Activated T-cell treated with anti-CD3 and anti-CD28 coated beads, Interleukin-2, amount 50 U/mL, for 72 hours (primary cell): ENCODE results near the gene ENTPD2. TPM values are rescaled to one million over a fixed set of nuclear protein-coding genes. Genes with fewer than 3 reads are reported as not detected.
A peak's percentile ranks its signal among the peaks of the same experiment; 100 is the strongest.

Source experiments
- ATAC-seq, 2 donors: fragments of 150-1000 bp; cut with Tn5 transposase; replicated peaks in 1 of 2; 2 replicates each; pipeline ENCODE4 v1.10.0; 2021; ENCODE audit warnings: moderate library complexity in 2 of 2, mild to moderate bottlenecking in 1 of 2
- DNase-seq, 2 donors: peaks; one replicate each; pipeline ENCODE4 v3.0.0; 2021 to 2022; ENCODE audit warnings: mixed read lengths in 1 of 2
- H3K27ac Mint-ChIP-seq: one replicate; pipeline ENCODE4 v1.8.0; 2022; ENCODE audit warnings: mild to moderate bottlenecking, moderate library complexity, mixed read lengths
- H3K27me3 Mint-ChIP-seq: one replicate; pipeline ENCODE4 v1.8.0; 2022; ENCODE audit warnings: low read depth, mixed read lengths
- H3K36me3 Mint-ChIP-seq, 2 donors: one replicate each; pipeline ENCODE4 v1.8.0; 2022; ENCODE audit warnings: mixed read lengths in 2 of 2, mild to moderate bottlenecking in 1 of 2; ENCODE audit not compliant: insufficient read depth in 2 of 2
- H3K4me1 Mint-ChIP-seq: one replicate; pipeline ENCODE4 v1.8.0; 2022; ENCODE audit warnings: low read depth, mixed read lengths
- H3K4me3 Mint-ChIP-seq, 2 donors: one replicate each; pipeline ENCODE4 v1.8.0; 2022; ENCODE audit warnings: mild to moderate bottlenecking in 2 of 2, mixed read lengths in 2 of 2, moderate library complexity in 2 of 2
- H3K9me3 Mint-ChIP-seq, 2 donors: one replicate each; pipeline ENCODE4 v1.8.0; 2022; ENCODE audit warnings: mixed read lengths in 2 of 2
- total RNA-seq, 2 donors: library from RNA; stranded (reverse); gene quantifications; one replicate each; pipeline ENCODE4 v1.2.3, GENCODE V29; 2022

ENTPD2 gene
- total RNA-seq, 2 donors from 2014 or later: 0.28 to 0.48 TPM

- Mint-ChIP-seq H3K4me3 (no peak overlapping the region), H3K9me3 (no peaks in the 10 kb centered on the region), H3K4me1 (peaks cover 10% of the 10 kb centered on the region), H3K27me3 (no peaks in the 10 kb centered on the region), H3K36me3 (no peaks in the 10 kb centered on the region), H3K27ac (no peak overlapping the region)
- DNase-seq: no peak
- ATAC-seq: no peak
Observed at GRCh38 chr9:137075275-137075775, 21.5 kb upstream of the ENTPD2 start.

GRCh38 chr9:137074657-137075274, 20.9 kb upstream of the ENTPD2 start:
- no peaks in the 10 kb centered on the region for H3K9me3 Mint-ChIP-seq
- no peak overlapping the region for H3K4me3 Mint-ChIP-seq

GRCh38 chr9:137073992-137074399, 20.1 kb upstream of the ENTPD2 start:
- DNase-seq (no peak), ATAC-seq (no peak)
- H3K27ac Mint-ChIP-seq: no peak overlapping the region
- no peak overlapping the region for H3K4me3 Mint-ChIP-seq
- H3K36me3 Mint-ChIP-seq: no peaks in the 10 kb centered on the region
- H3K4me1 Mint-ChIP-seq: peaks cover 10% of the 10 kb centered on the region
- no peaks in the 10 kb centered on the region for H3K9me3 Mint-ChIP-seq
- H3K27me3 Mint-ChIP-seq: no peaks in the 10 kb centered on the region

More at GRCh38 chr9:137074657-137075274, 20.9 kb upstream of the ENTPD2 start:
- ATAC-seq (no peak), DNase-seq (no peak)
- Mint-ChIP-seq H3K27ac (no peak overlapping the region), H3K27me3 (no peaks in the 10 kb centered on the region), H3K36me3 (no peaks in the 10 kb centered on the region), H3K4me1 (peaks cover 10% of the 10 kb centered on the region)

- no peak for ATAC-seq
- Mint-ChIP-seq H3K36me3 (no peaks in the 10 kb centered on the region), H3K27me3 (no peaks in the 10 kb centered on the region), H3K27ac (peak overlapping the region; percentile 59), H3K4me3 (peak overlapping the region; percentile 85 to 96), H3K9me3 (no peaks in the 10 kb centered on the region), H3K4me1 (peaks cover 23% of the 10 kb centered on the region)
- DNase-seq: no peak
Observed at GRCh38 chr9:137071282-137071681, 17.4 kb upstream of the ENTPD2 start.

GRCh38 chr9:137070906-137071275, 17.0 kb upstream of the ENTPD2 start:
- ATAC-seq (no peak), DNase-seq (no peak)
- Mint-ChIP-seq H3K9me3 (no peaks in the 10 kb centered on the region), H3K36me3 (no peaks in the 10 kb centered on the region), H3K27ac (peak overlapping the region; percentile 59), H3K4me3 (peak overlapping the region; percentile 85 to 96), H3K4me1 (peaks cover 23% of the 10 kb centered on the region), H3K27me3 (no peaks in the 10 kb centered on the region)

- DNase-seq (peak; percentile 89 to 91), ATAC-seq (peak; percentile 92)
- Mint-ChIP-seq H3K27ac (peak within 1 kb of the TSS; percentile 75), H3K36me3 (no peaks in the 10 kb centered on the region), H3K27me3 (no peaks in the 10 kb centered on the region), H3K4me3 (peak within 1 kb of the TSS; percentile 85 to 96), H3K9me3 (no peaks in the 10 kb centered on the region), H3K4me1 (peaks cover 23% of the 10 kb centered on the region)
Observed at GRCh38 chr9:137070201-137070905, 16.5 kb upstream of the ENTPD2 start, which contains the start of gene SAPCD2. Gene SAPCD2 (minus strand): TSS chr9:137070557. CDS start chr9:137070460, 97 bp downstream.

- H3K4me1 Mint-ChIP-seq: peaks cover 23% of the 10 kb centered on the region
- DNase-seq (no peak), ATAC-seq (no peak)
- H3K4me3 Mint-ChIP-seq: peak overlapping the region; percentile 67 to 77
- H3K27ac Mint-ChIP-seq: no peak overlapping the region
- no peaks in the 10 kb centered on the region for H3K9me3 Mint-ChIP-seq
- H3K36me3 Mint-ChIP-seq: no peaks in the 10 kb centered on the region
- H3K27me3 Mint-ChIP-seq: no peaks in the 10 kb centered on the region
Observed at GRCh38 chr9:137069508-137070091, 15.7 kb upstream of the ENTPD2 start.

GRCh38 chr9:137068539-137069507, 15.0 kb upstream of the ENTPD2 start:
- H3K4me3 Mint-ChIP-seq: peak overlapping the region; percentile 67 to 77
- ATAC-seq (no peak), DNase-seq (no peak)
- H3K27ac Mint-ChIP-seq: no peak overlapping the region
- H3K36me3 Mint-ChIP-seq: no peaks in the 10 kb centered on the region
- H3K4me1 Mint-ChIP-seq: peaks cover 23% of the 10 kb centered on the region
- H3K9me3 Mint-ChIP-seq: no peaks in the 10 kb centered on the region
- H3K27me3 Mint-ChIP-seq: no peaks in the 10 kb centered on the region

GRCh38 chr9:137067860-137068538, 14.1 kb upstream of the ENTPD2 start:
- Mint-ChIP-seq H3K27ac (no peak overlapping the region), H3K9me3 (no peaks in the 10 kb centered on the region), H3K4me1 (peaks cover 23% of the 10 kb centered on the region), H3K27me3 (no peaks in the 10 kb centered on the region), H3K4me3 (peak overlapping the region; percentile 52 to 62), H3K36me3 (no peaks in the 10 kb centered on the region)
- DNase-seq (peak; percentile 87 to 91), ATAC-seq (peak; percentile 50 to 59)

GRCh38 chr9:137066096-137066861, 12.4 kb upstream of the ENTPD2 start:
- Mint-ChIP-seq H3K36me3 (no peaks in the 10 kb centered on the region), H3K4me1 (peaks cover 19% of the 10 kb centered on the region), H3K27ac (no peak overlapping the region), H3K27me3 (no peaks in the 10 kb centered on the region), H3K9me3 (no peaks in the 10 kb centered on the region), H3K4me3 (no peak overlapping the region)
- DNase-seq (no peak), ATAC-seq (no peak)

- peaks cover 13% of the 10 kb centered on the region for H3K4me1 Mint-ChIP-seq
- no peaks in the 10 kb centered on the region for H3K27me3 Mint-ChIP-seq
- ATAC-seq: no peak
- H3K4me3 Mint-ChIP-seq: no peak overlapping the region
- no peaks in the 10 kb centered on the region for H3K9me3 Mint-ChIP-seq
- DNase-seq: no peak
- no peak overlapping the region for H3K27ac Mint-ChIP-seq
- H3K36me3 Mint-ChIP-seq: no peaks in the 10 kb centered on the region
Observed at GRCh38 chr9:137065336-137065967, 11.6 kb upstream of the ENTPD2 start.
